Kidney epithelial cell (primary cell): ENCODE data around the gene SLC1A4. TPM values are rescaled to one million over a fixed set of nuclear protein-coding genes. Genes with fewer than 3 reads are reported as not detected.

ENCODE experiments used
- DNase-seq: peaks from one replicate; pipeline ENCODE4 v3.0.0-alpha.2; 2010; ENCODE audit warnings: low read depth
- H3K27me3 ChIP-seq: 2 replicates; pipeline ENCODE4 v1.6.0; 2011; ENCODE audit warnings: low read length; ENCODE audit not compliant: control insufficient read depth, insufficient read depth
- H3K36me3 ChIP-seq: 2 replicates; pipeline ENCODE4 v1.5.1; 2011; ENCODE audit warnings: low read length; ENCODE audit not compliant: control insufficient read depth, insufficient read depth
- H3K4me3 ChIP-seq: 2 replicates; pipeline ENCODE4 v1.5.1; 2011; ENCODE audit warnings: low read depth, mild to moderate bottlenecking, control low read depth, low read length
- total RNA-seq: library from RNA; depleted of rRNA; stranded (reverse); fragments of >200 nt; gene quantifications from 2 replicates; pipeline ENCODE4 v1.2.3, GENCODE V29; 2015
- TF ChIP-seq, protein P1 (sequence below): IDR thresholded peaks from 2 replicates; pipeline ENCODE4 v1.5.1; 2011; ENCODE audit warnings: mild to moderate bottlenecking, moderate library complexity, low read length, control low read depth, inconsistent platforms; ENCODE audit not compliant: insufficient read depth, poor library complexity, severe bottlenecking

Gene SLC1A4
- total RNA-seq, 1 donor from 2014 or later, result 45.0 TPM

DNA sequence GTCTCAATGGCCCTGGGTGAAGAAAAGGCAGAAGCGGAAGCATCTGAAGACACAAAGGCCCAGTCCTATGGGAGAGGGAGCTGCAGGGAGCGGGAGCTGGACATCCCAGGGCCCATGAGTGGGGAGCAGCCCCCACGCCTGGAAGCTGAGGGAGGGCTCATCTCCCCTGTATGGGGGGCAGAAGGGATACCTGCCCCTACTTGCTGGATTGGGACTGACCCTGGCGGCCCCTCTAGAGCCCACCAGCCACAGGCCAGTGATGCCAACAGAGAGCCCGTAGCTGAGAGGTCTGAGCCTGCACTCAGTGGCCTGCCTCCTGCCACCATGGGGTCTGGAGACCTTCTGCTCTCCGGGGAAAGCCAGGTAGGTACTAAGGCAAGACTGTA lies 80.2 kb downstream of the SLC1A4 start:
- TF ChIP-seq, protein P1, sequence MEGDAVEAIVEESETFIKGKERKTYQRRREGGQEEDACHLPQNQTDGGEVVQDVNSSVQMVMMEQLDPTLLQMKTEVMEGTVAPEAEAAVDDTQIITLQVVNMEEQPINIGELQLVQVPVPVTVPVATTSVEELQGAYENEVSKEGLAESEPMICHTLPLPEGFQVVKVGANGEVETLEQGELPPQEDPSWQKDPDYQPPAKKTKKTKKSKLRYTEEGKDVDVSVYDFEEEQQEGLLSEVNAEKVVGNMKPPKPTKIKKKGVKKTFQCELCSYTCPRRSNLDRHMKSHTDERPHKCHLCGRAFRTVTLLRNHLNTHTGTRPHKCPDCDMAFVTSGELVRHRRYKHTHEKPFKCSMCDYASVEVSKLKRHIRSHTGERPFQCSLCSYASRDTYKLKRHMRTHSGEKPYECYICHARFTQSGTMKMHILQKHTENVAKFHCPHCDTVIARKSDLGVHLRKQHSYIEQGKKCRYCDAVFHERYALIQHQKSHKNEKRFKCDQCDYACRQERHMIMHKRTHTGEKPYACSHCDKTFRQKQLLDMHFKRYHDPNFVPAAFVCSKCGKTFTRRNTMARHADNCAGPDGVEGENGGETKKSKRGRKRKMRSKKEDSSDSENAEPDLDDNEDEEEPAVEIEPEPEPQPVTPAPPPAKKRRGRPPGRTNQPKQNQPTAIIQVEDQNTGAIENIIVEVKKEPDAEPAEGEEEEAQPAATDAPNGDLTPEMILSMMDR, result no peak
- H3K27me3 ChIP-seq, result no peaks in the 10 kb centered on the region
- DNase-seq, result no peak

DNA sequence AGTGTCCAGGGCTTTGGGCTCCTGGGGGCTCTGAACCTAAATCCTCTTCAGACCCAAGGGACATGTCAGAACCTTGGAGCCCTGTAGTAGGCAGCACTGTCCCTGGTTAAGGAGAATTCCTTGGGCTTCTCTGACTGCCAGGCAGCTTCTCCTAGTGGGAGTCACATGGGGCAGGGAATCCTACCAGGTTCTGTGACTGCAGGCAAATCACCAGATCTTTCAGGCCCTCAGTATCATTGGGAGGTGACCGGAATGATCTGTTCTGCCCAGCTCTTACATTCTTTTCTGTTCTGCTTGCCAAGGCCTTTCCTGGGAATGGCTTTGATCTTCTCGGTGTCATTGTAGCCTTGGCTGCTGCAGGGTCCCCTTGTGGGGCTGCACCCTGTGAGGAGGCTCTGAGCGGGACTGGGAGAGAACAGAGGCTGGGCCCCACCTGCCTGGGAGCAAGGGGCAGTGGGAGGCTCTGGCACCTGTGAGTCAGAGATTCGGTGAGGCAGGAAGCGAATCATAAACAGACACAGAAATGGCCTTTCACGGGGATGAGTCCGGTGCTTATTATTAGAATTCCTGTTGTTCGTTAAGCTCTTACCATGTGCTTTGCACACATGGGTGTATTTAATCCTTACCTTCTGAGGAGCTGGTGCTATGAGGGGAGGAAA lies 81.1 kb downstream of the SLC1A4 start:
- Histone ChIP-seq H3K27me3 (no peaks in the 10 kb centered on the region), H3K36me3 (peaks cover 1% of the 10 kb centered on the region), H3K4me3 (no peak overlapping the region)
- TF ChIP-seq, protein P1, result peak; percentile 37
- DNase-seq, result no peak

More for the DNA sequence above, 80.2 kb downstream of the SLC1A4 start:
- no peak overlapping the region for H3K4me3 ChIP-seq
- peaks cover 1% of the 10 kb centered on the region for H3K36me3 ChIP-seq

DNA sequence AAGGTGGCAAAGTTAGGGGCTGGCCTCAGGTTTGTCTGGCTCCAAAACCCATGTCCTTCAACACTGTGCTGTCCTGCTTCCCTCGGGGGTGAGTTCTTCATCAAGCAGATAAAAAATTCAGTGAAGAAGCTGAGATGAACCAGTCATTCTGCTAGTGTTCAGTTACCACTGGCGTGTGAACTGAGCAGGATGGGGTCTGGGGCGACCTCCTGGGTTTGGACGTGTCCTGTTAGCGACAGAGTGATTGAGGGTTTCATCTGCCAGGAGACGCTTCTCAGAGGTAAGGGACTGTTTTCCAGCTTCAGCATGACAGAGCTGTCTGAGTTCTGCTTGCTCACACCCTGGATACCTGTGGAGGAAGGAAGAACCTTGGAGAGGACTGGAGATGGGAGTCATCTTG lies 81.7 kb downstream of the SLC1A4 start:
- Histone ChIP-seq H3K27me3 (no peaks in the 10 kb centered on the region), H3K36me3 (peaks cover 1% of the 10 kb centered on the region), H3K4me3 (no peak overlapping the region)
- no peak for DNase-seq
- TF ChIP-seq, protein P1, result no peak

DNA sequence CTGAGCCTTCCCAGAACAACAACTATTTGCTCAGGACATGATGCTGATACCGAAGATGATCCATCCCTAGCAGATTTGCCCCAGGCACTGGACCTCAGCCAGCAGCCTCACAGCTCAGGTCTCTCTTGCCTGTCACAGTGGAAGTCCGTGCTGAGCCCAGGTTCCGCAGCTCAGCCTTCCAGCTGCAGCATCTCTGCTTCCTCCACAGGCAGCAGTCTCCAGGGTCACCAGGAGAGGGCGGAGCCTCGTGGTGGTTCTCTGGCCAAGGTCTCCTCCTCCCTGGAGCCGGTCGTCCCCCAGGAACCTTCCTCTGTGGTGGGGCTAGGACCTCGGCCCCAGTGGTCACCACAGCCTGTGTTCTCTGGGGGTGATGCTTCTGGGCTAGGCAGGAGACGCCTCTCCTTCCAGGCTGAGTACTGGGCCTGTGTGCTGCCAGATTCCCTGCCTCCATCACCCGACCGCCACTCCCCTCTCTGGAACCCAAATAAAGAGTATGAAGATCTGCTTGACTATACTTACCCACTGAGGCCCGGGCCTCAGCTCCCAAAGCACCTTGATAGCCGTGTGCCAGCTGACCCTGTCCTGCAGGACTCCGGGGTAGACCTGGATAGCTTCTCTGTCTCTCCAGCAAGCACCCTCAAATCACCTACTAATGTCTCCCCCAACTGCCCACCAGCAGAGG lies 82.4 kb downstream of the SLC1A4 start:
- DNase-seq, result no peak
- Histone ChIP-seq H3K36me3 (peaks cover 2% of the 10 kb centered on the region), H3K4me3 (no peak overlapping the region), H3K27me3 (no peaks in the 10 kb centered on the region)
- TF ChIP-seq, protein P1, result peak; percentile 19

DNA sequence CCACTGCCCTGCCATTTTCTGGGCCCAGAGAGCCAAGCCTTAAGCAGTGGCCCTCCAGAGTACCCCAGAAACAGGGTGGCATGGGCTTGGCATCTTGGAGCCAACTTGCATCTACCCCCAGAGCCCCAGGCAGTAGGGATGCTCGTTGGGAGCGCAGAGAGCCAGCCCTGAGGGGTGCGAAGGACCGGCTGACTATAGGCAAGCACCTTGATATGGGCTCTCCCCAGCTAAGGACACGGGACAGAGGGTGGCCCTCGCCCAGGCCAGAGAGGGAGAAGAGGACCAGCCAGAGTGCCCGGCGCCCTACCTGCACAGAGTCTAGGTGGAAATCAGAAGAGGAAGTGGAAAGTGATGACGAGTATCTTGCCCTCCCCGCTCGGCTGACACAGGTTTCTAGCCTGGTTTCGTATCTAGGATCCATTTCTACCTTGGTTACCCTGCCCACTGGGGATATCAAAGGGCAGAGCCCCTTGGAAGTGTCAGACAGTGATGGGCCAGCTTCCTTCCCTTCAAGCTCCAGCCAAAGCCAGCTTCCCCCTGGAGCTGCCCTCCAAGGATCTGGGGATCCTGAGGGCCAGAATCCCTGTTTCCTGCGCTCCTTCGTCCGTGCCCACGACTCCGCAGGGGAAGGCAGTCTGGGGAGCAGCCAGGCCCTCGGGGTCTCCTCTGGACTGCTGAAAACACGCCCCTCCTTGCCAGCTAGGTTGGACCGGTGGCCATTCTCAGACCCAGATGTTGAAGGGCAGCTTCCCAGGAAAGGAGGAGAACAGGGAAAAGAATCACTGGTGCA lies 83.2 kb downstream of the SLC1A4 start:
- TF ChIP-seq, protein P1, result no peak
- H3K27me3 ChIP-seq, result no peaks in the 10 kb centered on the region
- no peak for DNase-seq
- peaks cover 2% of the 10 kb centered on the region for H3K36me3 ChIP-seq
- no peak overlapping the region for H3K4me3 ChIP-seq

Other genes with a start within 250 kb of the SLC1A4 start
- 5.2 and 7.5 TPM in 2 replicates for gene CEP68, start 67.0 kb downstream of the SLC1A4 start, total RNA-seq
- gene RAB1A, start 140.7 kb downstream of the SLC1A4 start, total RNA-seq, result 86.3 and 89.9 TPM in 2 replicates
- 126 and 139 TPM in 2 replicates for gene ACTR2, start 238.4 kb downstream of the SLC1A4 start, total RNA-seq